Peyer's patch (tissue), 4 donors: ENCODE data around the gene EML1. TPM values are rescaled to one million over a fixed set of nuclear protein-coding genes. Genes with fewer than 3 reads are reported as not detected.

ENCODE experiments used
- DNase-seq, 3 donors: peaks; one replicate each; pipeline ENCODE4 v3.0.0-alpha.2; 2017 to 2019
- H3K27ac ChIP-seq, 4 donors: fragments of 200-600 bp; sonication (generic); one replicate each; pipeline ENCODE4 v1.5.1; 2016 to 2019
- H3K27me3 ChIP-seq, 2 donors: fragments of 200-600 bp; sonication (generic); one replicate each; pipeline ENCODE4 v1.5.1; 2019
- H3K36me3 ChIP-seq, 3 donors: fragments of 200-600 bp; sonication (generic); one replicate each; pipeline ENCODE4 v1.5.1; 2016 to 2019
- H3K4me1 ChIP-seq, 4 donors: fragments of 200-600 bp; sonication (generic); one replicate each; pipeline ENCODE4 v1.5.1; 2016 to 2019
- H3K4me3 ChIP-seq, 4 donors: fragments of 200-600 bp; sonication (generic); 1 replicate in 3 of 4; 2 replicates in 1 of 4; pipeline ENCODE4 v1.5.1; 2016 to 2019; ENCODE audit warnings: mild to moderate bottlenecking in 1 of 4
- H3K9me3 ChIP-seq, 4 donors: fragments of 200-600 bp; sonication (generic); one replicate each; pipeline ENCODE4 v1.5.1; 2016 to 2019; ENCODE audit warnings: mild to moderate bottlenecking in 1 of 4
- POLR2A ChIP-seq, 2 donors: fragments of 450-650 bp; IDR thresholded peaks; one replicate each; pipeline ENCODE4 v1.5.1; 2017; ENCODE audit warnings: antibody characterized with exemption in 2 of 2, mild to moderate bottlenecking in 2 of 2, moderate library complexity in 2 of 2
- total RNA-seq, 4 donors: library from RNA; depleted of rRNA; stranded (reverse); fragments of >200 nt; gene quantifications; one replicate each; pipeline ENCODE4 v1.1.0, GENCODE V29; 2016
- TF ChIP-seq, protein P1 (sequence below), 6 experiments: fragments of 450-650 bp in 4 of 6; fragments of 200-600 bp in 2 of 6; sonication (generic) in 1 of 6; IDR thresholded peaks; one replicate each; pipeline ENCODE4 v1.5.1; 2017 to 2019; ENCODE audit warnings: antibody characterized with exemption in 6 of 6, mild to moderate bottlenecking in 3 of 6, moderate library complexity in 1 of 6

Gene EML1
- total RNA-seq, 4 donors from 2014 or later: 12.3 to 32.2 (median 18.9) TPM

DNA sequence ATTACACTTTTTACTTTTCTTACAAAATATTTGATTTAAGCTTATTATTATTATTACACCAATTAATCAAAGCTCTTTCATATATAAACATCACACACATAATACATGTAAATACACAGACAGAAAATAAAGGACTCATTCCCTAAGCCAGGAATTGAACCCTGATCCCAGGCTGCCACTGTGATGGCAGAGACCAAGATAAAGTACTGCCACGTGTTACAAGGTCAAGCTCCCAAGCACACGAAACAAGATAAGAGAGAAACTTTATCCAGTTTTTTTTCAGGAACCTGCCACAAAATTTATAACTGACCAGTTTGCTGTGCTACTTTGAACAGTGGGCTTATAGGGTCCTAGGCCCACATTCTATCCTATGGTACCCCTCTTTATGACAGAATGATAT lies 111.3 kb downstream of the EML1 start:
- Histone ChIP-seq H3K4me1 (no peaks in the 10 kb centered on the region), H3K27ac (no peak overlapping the region), H3K27me3 (no peaks in the 10 kb centered on the region), H3K9me3 (peaks cover 0 to 4% (median 0%) of the 10 kb centered on the region in 4 donors), H3K36me3 (peaks cover 0 to 9% (median 0%) of the 10 kb centered on the region in 3 donors), H3K4me3 (no peak overlapping the region)
- TF ChIP-seq POLR2A (IDR thresholded peaks at IDR 0.05): no peak
- TF ChIP-seq, protein P1, sequence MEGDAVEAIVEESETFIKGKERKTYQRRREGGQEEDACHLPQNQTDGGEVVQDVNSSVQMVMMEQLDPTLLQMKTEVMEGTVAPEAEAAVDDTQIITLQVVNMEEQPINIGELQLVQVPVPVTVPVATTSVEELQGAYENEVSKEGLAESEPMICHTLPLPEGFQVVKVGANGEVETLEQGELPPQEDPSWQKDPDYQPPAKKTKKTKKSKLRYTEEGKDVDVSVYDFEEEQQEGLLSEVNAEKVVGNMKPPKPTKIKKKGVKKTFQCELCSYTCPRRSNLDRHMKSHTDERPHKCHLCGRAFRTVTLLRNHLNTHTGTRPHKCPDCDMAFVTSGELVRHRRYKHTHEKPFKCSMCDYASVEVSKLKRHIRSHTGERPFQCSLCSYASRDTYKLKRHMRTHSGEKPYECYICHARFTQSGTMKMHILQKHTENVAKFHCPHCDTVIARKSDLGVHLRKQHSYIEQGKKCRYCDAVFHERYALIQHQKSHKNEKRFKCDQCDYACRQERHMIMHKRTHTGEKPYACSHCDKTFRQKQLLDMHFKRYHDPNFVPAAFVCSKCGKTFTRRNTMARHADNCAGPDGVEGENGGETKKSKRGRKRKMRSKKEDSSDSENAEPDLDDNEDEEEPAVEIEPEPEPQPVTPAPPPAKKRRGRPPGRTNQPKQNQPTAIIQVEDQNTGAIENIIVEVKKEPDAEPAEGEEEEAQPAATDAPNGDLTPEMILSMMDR (IDR thresholded peaks at IDR 0.05): no peak
- no peak for DNase-seq

- Histone ChIP-seq H3K36me3 (peaks cover 0 to 9% (median 0%) of the 10 kb centered on the region in 3 donors), H3K27ac (no peak overlapping the region), H3K9me3 (peaks cover 0 to 4% (median 0%) of the 10 kb centered on the region in 4 donors)
These were observed 111.9 kb downstream of the EML1 start for GRCh38 chr14:99905121-99905520.

GRCh38 chr14:99907761-99908652 lies 114.8 kb downstream of the EML1 start:
- Histone ChIP-seq H3K4me1 (no peaks in the 10 kb centered on the region), H3K27ac (no peak overlapping the region), H3K27me3 (no peaks in the 10 kb centered on the region), H3K36me3 (peaks cover 0 to 9% (median 0%) of the 10 kb centered on the region in 3 donors), H3K4me3 (no peak overlapping the region), H3K9me3 (peaks cover 0 to 4% (median 0%) of the 10 kb centered on the region in 4 donors)
- TF ChIP-seq POLR2A (IDR thresholded peaks at IDR 0.05): no peak
- TF ChIP-seq, protein P1 (IDR thresholded peaks at IDR 0.05): no peak
- no peak for DNase-seq

More at GRCh38 chr14:99905121-99905520, 111.9 kb downstream of the EML1 start:
- TF ChIP-seq, protein P1 (IDR thresholded peaks at IDR 0.05): no peak
- TF ChIP-seq POLR2A (IDR thresholded peaks at IDR 0.05): no peak
- H3K4me1 ChIP-seq: no peaks in the 10 kb centered on the region
- no peak for DNase-seq
- H3K27me3 ChIP-seq: no peaks in the 10 kb centered on the region
- H3K4me3 ChIP-seq: no peak overlapping the region

DNA sequence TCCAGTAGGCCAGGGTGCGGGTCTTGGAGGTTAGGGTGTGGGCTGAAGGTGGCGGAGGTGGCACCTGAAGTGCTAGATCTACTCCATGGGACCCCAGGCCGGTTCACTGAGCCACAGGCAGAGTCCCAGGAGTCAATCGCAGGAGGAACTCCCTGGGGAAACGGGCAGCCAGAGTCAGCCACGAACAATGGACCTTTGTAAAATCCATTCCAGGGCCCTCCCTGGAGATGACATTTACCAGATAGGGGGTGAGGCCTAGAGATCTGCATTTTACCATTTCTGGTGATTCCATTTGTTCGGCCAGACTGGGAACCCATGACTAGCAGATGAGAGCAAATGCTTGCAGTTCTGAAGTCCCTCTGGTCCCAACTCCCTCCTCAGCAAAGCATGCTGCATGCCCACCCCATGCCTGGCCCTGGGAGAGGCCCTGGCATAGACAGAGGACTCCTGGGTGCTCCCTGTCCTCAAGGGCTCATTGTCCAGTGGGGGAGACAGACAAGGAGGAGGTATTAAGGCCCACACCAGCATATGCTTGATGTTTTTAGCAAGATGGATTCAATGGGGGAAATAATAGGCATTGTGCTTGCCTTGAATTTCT lies 115.5 kb downstream of the EML1 start:
- TF ChIP-seq, protein P1 (IDR thresholded peaks at IDR 0.05): no peak
- TF ChIP-seq POLR2A (IDR thresholded peaks at IDR 0.05): no peak
- H3K27me3 ChIP-seq: no peaks in the 10 kb centered on the region
- no peak overlapping the region for H3K4me3 ChIP-seq
- no peaks in the 10 kb centered on the region for H3K4me1 ChIP-seq
- H3K36me3 ChIP-seq: peaks cover 0 to 9% (median 0%) of the 10 kb centered on the region in 3 donors
- peaks cover 0 to 2% (median 0%) of the 10 kb centered on the region in 4 donors for H3K9me3 ChIP-seq
- no peak for DNase-seq
- no peak overlapping the region for H3K27ac ChIP-seq

DNA sequence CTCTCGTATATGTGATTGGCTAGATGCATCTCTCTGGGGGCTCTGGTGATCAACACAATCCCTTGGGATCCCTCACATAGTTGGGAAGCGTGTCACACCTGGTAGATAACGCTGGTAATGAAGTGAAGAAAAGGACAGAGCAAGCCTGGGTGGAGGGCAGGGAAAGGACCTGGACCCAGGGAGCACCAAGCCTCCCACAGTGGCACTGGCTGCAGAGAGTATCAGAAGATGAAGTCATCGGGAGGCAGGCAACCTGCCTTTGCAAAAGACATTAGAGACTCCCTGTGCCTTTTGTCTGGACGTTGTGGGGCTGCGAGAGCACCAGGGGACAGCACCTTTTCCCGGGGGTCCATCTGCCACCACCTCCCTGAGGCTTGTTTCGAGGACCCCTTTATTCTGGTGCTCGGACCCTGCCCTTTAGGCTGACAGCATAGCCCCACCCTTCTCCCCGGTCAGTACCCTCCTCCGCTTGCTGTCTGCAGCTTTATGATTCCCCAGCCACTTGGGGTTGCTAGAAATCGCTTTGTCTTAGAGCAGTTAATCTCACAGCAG lies 116.4 kb downstream of the EML1 start:
- H3K27ac ChIP-seq: no peak overlapping the region
- no peak for DNase-seq
- H3K36me3 ChIP-seq: peaks cover 0 to 12% (median 0%) of the 10 kb centered on the region in 3 donors
- H3K4me3 ChIP-seq: no peak overlapping the region
- TF ChIP-seq POLR2A (IDR thresholded peaks at IDR 0.05): no peak
- TF ChIP-seq, protein P1 (IDR thresholded peaks at IDR 0.05): no peak
- H3K27me3 ChIP-seq: no peaks in the 10 kb centered on the region
- H3K4me1 ChIP-seq: no peaks in the 10 kb centered on the region
- H3K9me3 ChIP-seq: no peaks in the 10 kb centered on the region
